HUES48 (cell line): Measurements from ENCODE around the gene SEC16B.

Experiments used
- H3K27ac ChIP-seq: one replicate; pipeline ENCODE4 v1.7.0; 2013; ENCODE audit warnings: low read depth, low read length, inconsistent platforms
- H3K27me3 ChIP-seq: 2 replicates; pipeline ENCODE4 v1.6.1; 2013; ENCODE audit warnings: mild to moderate bottlenecking, low read length; ENCODE audit not compliant: control insufficient read depth, insufficient read depth
- H3K36me3 ChIP-seq: 2 replicates; pipeline ENCODE4 v1.6.1; 2013; ENCODE audit warnings: low read length; ENCODE audit not compliant: control insufficient read depth, insufficient read depth
- H3K4me1 ChIP-seq: 2 replicates; pipeline ENCODE4 v1.6.1; 2013; ENCODE audit warnings: mild to moderate bottlenecking, low read length; ENCODE audit not compliant: control insufficient read depth, insufficient read depth
- H3K4me3 ChIP-seq: 2 replicates; pipeline ENCODE4 v1.5.1; 2013; ENCODE audit warnings: mild to moderate bottlenecking, low read depth, low read length
- H3K9ac ChIP-seq: 2 replicates; pipeline ENCODE4 v1.6.1; 2013; ENCODE audit warnings: mild to moderate bottlenecking, low read depth, low read length, moderate library complexity
- H3K9me3 ChIP-seq: 2 replicates; pipeline ENCODE4 v1.6.1; 2013; ENCODE audit warnings: low read length; ENCODE audit not compliant: control insufficient read depth, insufficient read depth

SEC16B gene

DNA sequence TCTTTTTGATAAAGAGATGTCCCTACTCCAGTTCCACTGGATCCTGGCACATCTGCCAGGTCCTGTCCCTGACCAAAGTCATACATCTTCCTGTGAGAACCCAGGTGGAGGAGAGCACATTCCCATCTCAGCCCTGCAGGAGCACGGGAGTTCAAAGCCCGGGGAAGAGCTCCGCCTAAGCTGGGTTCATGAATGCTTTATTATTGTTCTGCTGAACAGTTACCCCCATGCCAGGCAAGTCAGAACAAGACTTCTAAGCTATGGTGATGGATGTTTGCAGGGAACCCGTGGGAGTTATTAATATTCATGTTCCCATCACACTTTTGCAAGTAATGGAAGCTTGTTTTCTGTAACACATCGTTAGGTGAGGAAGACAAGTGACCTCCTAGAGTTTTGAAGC, 62.9 kb downstream of the SEC16B start:
- H3K36me3 ChIP-seq: no peaks in the 10 kb centered on the region
- no peak overlapping the region for H3K27ac ChIP-seq
- H3K4me1 ChIP-seq: no peaks in the 10 kb centered on the region
- H3K4me3 ChIP-seq: no peak overlapping the region
- no peaks in the 10 kb centered on the region for H3K9me3 ChIP-seq
- no peaks in the 10 kb centered on the region for H3K27me3 ChIP-seq
- no peak overlapping the region for H3K9ac ChIP-seq

DNA sequence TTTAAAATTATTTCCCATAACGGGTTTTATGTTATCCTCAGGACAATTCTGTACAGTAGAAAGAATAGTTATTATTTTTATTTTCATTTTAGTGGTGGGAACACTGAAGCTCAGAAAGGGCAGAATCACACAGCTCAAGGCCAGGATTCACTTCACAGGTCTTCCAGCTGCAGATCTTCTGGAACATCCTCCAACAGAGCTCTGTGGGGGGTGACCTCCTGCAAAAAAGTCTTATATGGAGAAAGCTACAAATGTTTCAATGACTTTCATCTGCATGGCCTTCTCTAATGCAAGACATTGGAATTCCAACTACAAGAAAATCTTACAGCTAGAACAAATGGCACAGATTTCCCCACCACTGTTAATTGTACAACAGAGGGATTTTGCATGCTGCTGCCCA, 64.2 kb downstream of the SEC16B start:
- Histone ChIP-seq H3K36me3 (no peaks in the 10 kb centered on the region), H3K27ac (no peak overlapping the region), H3K9me3 (no peaks in the 10 kb centered on the region), H3K4me3 (no peak overlapping the region), H3K9ac (no peak overlapping the region), H3K27me3 (no peaks in the 10 kb centered on the region), H3K4me1 (no peaks in the 10 kb centered on the region)

DNA sequence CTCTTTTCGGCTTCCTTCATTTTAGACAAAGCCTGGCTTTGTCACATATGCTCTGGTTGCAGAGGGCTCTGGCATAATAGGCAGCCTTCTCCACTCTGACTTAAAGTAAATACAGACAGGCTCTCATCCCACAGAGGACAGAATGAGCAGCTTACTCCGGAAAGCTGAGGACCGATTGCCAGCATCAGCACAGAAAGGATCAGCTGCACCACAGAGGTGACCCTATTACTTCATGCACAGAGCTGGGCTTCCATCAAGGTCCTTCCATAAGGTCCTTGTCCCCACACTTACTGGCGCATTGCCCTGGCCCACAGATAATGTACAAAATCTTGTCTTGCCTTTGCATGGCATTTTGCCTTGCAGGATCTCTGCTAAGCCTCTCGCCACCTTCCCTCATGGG, 67.6 kb downstream of the SEC16B start:
- Histone ChIP-seq H3K27me3 (no peaks in the 10 kb centered on the region), H3K9ac (no peak overlapping the region), H3K36me3 (no peaks in the 10 kb centered on the region), H3K27ac (no peak overlapping the region), H3K4me1 (no peaks in the 10 kb centered on the region), H3K9me3 (no peaks in the 10 kb centered on the region), H3K4me3 (no peak overlapping the region)

DNA sequence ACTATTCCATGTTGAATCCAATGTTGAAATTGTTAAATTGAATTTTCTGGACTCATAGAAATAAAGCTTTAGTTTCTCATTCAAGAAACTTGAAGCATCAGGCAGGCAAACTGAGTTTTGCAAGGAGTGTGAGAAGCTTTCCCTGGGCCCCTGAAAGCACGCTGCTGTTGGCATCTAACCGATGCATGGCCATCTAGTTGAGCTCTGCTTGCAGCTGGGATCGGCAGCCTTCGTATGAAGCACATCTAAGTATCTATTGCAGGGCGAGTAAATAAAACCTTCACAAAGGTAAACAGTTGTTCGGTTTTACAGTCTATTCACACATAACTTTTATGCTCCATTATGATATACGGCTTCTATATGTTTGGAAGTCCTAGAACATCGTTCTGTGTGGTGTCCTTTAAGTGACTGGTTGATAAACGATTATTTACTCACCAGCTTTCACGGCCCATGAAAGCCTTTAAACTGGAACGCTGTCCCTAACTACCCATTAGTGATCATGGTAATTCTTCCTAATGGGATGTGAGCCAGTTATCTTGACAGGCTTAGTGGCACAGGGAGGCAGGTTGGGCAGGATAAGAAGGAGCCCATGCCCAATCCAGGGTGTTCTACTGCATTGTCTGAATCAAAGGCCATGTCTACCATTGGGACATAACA, 71.7 kb downstream of the SEC16B start:
- Histone ChIP-seq H3K27ac (no peak overlapping the region), H3K4me3 (no peak overlapping the region), H3K9me3 (no peaks in the 10 kb centered on the region), H3K27me3 (no peaks in the 10 kb centered on the region), H3K9ac (no peak overlapping the region), H3K4me1 (no peaks in the 10 kb centered on the region), H3K36me3 (no peaks in the 10 kb centered on the region)

DNA sequence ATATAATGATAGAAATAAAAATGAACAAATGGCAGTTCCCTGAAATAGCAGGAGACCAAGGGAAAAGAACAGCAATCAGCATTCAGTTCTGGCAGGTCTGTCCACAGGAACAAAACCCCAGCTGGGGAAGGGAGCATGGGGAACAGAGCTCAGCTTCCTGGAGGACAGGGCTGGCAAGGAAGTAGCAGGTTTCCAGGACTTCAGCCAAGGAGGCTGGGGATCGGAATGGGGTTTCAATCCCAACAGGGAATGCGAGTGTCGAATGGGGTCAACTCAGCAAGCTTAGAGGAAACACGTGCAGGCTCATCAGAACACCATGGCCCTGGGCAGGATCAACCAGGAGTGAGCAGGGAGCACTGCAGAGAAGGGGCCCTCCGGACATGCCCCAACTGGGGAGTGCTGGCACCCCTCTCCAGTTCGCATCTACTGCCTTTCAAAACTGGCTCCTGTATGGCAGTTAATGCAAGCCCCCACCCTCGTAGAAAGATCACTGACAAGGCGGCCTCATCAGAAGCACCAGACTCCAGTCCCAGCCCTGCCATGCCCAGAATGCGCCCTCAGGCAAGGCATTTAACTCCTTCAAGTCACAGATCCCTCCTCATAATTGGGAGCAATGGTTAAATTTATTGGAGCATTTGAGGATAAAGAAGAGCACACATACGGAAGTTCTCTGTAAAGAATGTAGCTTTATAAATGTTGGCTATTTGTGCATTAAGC, 72.4 kb downstream of the SEC16B start:
- Histone ChIP-seq H3K9ac (no peak overlapping the region), H3K4me1 (no peaks in the 10 kb centered on the region), H3K27ac (no peak overlapping the region), H3K4me3 (no peak overlapping the region), H3K27me3 (no peaks in the 10 kb centered on the region), H3K9me3 (no peaks in the 10 kb centered on the region), H3K36me3 (no peaks in the 10 kb centered on the region)
